ENCODE measurements around the gene USP16.

DNA sequence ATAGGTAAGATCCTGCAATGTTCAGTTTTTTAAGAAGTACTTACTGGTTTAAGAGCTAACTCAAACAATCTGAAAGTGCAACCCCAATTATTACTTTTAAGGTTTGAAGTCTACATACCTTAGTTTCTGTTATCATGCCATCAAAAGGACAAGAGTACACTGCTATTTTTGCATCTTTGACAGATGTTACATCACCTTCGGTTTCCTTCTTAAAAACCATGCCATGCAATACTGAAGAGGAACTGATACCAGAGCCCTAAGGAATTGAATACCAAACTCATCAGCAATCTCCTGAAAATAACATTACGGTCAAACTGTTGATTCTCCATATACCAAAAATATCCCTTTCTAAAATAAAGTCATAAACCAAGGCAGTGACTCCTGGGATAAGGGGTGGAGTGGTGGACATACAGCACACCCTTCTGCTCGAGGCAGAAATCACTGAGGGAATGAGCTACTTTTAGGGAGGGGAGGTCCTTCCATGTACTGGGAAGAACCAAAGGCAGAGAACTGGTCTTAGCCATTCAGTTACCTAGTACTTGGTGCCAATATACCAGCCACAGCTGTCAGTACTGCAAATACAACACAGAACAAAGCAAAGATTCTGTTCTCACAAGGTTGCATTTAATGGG lies 40.5 kb downstream of the USP16 start:
- TF ChIP-seq EZH2 (IDR thresholded peaks at IDR 0.05; ENCODE audit: low read length, unreplicated experiment) (no peak), EZH2phosphoT487 (IDR thresholded peaks at IDR 0.05; ENCODE audit: borderline replicate concordance, low read length) (no peak), CTCF (conservative IDR thresholded peaks at IDR 0.05; ENCODE audit: low read depth, low read length) (no peak)
